Measurements from ENCODE around the gene AURKB. TPM values are rescaled to one million over a fixed set of nuclear protein-coding genes. Genes with fewer than 3 reads are reported as not detected.

The AURKB gene
- total and polyA plus RNA-seq, 2 of the 13 experiments (the other 11 are each of a cell fraction or from before 2014, with no cell fraction given): 29.5 to 75.3 TPM

DNA sequence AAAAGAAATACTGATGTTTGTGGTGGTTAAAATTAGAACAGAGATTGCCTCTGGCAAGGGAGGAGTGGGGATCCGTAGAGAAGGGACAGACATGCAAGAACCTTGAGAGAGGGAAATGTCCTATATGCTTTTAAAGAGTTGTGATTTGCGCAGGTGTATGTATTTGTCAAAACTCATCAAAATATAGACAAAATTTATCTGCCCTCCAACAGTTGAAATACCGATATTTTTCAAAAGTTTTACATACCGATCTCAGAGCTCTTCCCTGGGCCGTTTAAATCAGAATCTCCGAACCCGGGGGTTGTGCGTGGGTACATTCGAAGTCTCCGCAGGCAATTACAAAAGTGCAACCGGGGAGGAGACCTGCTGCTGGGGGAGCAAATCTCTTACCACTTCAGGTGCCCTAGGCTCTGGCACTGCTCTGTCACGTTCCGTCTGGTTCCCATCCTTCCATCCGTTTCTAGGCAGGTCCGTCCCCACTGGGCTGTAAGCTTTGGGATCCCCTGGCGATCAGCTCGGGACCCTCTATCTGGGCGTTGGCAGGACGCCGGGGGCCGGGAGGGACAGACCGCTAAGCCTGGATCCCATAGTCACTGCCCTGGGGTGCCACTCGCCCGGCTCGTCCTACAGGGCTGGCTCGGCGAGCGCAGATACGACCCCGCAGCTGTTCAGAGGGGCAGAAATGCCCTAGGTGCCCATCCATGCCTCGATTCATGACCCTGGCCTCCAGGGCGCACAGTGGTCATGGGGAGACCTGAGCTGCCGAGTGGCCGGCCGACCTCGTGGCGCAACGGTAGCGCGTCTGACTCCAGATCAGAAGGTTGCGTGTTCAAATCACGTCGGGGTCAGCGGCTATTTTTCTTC is 24.6 kb downstream of the AURKB start (continued):
- TF ChIP-seq RFXAP (CRISPR knock-in tag; IDR thresholded peaks at IDR 0.05; ENCODE audit: borderline replicate concordance) (no peak), ARHGAP35 (CRISPR knock-in tag; IDR thresholded peaks at IDR 0.05; ENCODE audit: borderline replicate concordance) (no peak), ZNF296 (CRISPR knock-in tag; conservative IDR thresholded peaks at IDR 0.05) (no peak), SRF (IDR thresholded peaks at IDR 0.05; ENCODE audit: low read depth, low read length) (no peak), GATAD1 (CRISPR knock-in tag; IDR thresholded peaks at IDR 0.05) (peak; percentile 47; the same call in 1 of the 2 replicates), ETV5 (CRISPR knock-in tag; IDR thresholded peaks at IDR 0.05; ENCODE audit: borderline replicate concordance) (peak; percentile 16; the same call in 1 of the 2 replicates), ZMYM2 (CRISPR knock-in tag; IDR thresholded peaks at IDR 0.05) (peak; percentile 91), ZNF589 (CRISPR knock-in tag; conservative IDR thresholded peaks at IDR 0.05) (no peak), NRL (CRISPR knock-in tag; IDR thresholded peaks at IDR 0.05; ENCODE audit: borderline replicate concordance) (no peak), KDM1A (CRISPR knock-in tag; IDR thresholded peaks at IDR 0.05) (peak; percentile 61), ZNF614 (CRISPR knock-in tag; IDR thresholded peaks at IDR 0.05; ENCODE audit: borderline replicate concordance) (no peak)
- TF ChIP-seq, protein P1, sequence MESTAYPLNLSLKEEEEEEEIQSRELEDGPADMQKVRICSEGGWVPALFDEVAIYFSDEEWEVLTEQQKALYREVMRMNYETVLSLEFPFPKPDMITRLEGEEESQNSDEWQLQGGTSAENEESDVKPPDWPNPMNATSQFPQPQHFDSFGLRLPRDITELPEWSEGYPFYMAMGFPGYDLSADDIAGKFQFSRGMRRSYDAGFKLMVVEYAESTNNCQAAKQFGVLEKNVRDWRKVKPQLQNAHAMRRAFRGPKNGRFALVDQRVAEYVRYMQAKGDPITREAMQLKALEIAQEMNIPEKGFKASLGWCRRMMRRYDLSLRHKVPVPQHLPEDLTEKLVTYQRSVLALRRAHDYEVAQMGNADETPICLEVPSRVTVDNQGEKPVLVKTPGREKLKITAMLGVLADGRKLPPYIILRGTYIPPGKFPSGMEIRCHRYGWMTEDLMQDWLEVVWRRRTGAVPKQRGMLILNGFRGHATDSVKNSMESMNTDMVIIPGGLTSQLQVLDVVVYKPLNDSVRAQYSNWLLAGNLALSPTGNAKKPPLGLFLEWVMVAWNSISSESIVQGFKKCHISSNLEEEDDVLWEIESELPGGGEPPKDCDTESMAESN (CRISPR knock-in tag; conservative IDR thresholded peaks at IDR 0.05): peak; percentile 6; the same call in 1 of the 2 replicates
- TF ChIP-seq, protein P2, sequence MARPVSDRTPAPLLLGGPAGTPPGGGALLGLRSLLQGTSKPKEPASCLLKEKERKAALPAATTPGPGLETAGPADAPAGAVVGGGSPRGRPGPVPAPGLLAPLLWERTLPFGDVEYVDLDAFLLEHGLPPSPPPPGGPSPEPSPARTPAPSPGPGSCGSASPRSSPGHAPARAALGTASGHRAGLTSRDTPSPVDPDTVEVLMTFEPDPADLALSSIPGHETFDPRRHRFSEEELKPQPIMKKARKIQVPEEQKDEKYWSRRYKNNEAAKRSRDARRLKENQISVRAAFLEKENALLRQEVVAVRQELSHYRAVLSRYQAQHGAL (CRISPR knock-in tag; IDR thresholded peaks at IDR 0.05; ENCODE audit: not compliant biosample characterization): no peak
- TF ChIP-seq, protein P3, sequence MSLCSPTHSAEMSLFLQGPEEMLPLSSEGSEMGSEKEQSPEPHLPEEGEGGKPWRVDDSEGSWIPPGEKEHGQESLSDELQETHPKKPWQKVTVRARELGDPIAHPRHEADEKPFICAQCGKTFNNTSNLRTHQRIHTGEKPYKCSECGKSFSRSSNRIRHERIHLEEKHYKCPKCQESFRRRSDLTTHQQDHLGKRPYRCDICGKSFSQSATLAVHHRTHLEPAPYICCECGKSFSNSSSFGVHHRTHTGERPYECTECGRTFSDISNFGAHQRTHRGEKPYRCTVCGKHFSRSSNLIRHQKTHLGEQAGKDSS (CRISPR knock-in tag; IDR thresholded peaks at IDR 0.05; ENCODE audit: borderline replicate concordance, low read depth): 0 out of 2 replicates have a peak, but pooled peaks have one; percentile 8
- TF ChIP-seq, protein P4, sequence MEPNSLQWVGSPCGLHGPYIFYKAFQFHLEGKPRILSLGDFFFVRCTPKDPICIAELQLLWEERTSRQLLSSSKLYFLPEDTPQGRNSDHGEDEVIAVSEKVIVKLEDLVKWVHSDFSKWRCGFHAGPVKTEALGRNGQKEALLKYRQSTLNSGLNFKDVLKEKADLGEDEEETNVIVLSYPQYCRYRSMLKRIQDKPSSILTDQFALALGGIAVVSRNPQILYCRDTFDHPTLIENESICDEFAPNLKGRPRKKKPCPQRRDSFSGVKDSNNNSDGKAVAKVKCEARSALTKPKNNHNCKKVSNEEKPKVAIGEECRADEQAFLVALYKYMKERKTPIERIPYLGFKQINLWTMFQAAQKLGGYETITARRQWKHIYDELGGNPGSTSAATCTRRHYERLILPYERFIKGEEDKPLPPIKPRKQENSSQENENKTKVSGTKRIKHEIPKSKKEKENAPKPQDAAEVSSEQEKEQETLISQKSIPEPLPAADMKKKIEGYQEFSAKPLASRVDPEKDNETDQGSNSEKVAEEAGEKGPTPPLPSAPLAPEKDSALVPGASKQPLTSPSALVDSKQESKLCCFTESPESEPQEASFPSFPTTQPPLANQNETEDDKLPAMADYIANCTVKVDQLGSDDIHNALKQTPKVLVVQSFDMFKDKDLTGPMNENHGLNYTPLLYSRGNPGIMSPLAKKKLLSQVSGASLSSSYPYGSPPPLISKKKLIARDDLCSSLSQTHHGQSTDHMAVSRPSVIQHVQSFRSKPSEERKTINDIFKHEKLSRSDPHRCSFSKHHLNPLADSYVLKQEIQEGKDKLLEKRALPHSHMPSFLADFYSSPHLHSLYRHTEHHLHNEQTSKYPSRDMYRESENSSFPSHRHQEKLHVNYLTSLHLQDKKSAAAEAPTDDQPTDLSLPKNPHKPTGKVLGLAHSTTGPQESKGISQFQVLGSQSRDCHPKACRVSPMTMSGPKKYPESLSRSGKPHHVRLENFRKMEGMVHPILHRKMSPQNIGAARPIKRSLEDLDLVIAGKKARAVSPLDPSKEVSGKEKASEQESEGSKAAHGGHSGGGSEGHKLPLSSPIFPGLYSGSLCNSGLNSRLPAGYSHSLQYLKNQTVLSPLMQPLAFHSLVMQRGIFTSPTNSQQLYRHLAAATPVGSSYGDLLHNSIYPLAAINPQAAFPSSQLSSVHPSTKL (CRISPR knock-in tag; IDR thresholded peaks at IDR 0.05): peak; percentile 51
- TF ChIP-seq, protein P5, sequence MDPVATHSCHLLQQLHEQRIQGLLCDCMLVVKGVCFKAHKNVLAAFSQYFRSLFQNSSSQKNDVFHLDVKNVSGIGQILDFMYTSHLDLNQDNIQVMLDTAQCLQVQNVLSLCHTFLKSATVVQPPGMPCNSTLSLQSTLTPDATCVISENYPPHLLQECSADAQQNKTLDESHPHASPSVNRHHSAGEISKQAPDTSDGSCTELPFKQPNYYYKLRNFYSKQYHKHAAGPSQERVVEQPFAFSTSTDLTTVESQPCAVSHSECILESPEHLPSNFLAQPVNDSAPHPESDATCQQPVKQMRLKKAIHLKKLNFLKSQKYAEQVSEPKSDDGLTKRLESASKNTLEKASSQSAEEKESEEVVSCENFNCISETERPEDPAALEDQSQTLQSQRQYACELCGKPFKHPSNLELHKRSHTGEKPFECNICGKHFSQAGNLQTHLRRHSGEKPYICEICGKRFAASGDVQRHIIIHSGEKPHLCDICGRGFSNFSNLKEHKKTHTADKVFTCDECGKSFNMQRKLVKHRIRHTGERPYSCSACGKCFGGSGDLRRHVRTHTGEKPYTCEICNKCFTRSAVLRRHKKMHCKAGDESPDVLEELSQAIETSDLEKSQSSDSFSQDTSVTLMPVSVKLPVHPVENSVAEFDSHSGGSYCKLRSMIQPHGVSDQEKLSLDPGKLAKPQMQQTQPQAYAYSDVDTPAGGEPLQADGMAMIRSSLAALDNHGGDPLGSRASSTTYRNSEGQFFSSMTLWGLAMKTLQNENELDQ (CRISPR knock-in tag; IDR thresholded peaks at IDR 0.05; ENCODE audit: borderline replicate concordance): no peak

Measured in HepG2 (cell line).